ENCODE results near the gene MRPL1.
"Not testable (repeated sequence)": the region's sequence is repeated elsewhere in the genome, so short reads cannot be mapped to it uniquely, and the experiment has no call there.

Gene MRPL1

DNA sequence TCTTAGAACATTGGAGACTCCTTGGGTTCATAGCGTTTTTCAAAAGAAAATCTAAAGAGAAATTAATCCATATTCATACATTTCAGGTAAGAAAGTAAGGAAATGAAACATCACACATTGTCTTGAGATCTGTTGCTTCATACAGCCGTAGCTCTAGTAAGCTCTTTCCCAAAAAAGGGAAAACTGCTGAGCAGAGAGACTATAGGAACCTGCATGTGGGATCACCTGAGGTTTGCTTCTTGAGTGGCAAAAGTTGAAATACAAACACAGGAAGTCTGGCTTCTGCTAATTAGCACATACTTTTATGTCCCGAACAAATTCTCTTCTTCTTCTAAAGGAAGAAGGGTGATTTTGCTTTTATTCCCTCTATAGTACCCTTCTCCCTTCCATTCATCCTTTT lies 57.7 kb downstream of the MRPL1 start:
- DNase-seq, result no peak

- DNase-seq, result no peak
Observed at GRCh38 chr4:77921701-77922100, 59.1 kb downstream of the MRPL1 start.

- no peak for DNase-seq
Observed at GRCh38 chr4:77922158-77923094, 59.8 kb downstream of the MRPL1 start.

DNA sequence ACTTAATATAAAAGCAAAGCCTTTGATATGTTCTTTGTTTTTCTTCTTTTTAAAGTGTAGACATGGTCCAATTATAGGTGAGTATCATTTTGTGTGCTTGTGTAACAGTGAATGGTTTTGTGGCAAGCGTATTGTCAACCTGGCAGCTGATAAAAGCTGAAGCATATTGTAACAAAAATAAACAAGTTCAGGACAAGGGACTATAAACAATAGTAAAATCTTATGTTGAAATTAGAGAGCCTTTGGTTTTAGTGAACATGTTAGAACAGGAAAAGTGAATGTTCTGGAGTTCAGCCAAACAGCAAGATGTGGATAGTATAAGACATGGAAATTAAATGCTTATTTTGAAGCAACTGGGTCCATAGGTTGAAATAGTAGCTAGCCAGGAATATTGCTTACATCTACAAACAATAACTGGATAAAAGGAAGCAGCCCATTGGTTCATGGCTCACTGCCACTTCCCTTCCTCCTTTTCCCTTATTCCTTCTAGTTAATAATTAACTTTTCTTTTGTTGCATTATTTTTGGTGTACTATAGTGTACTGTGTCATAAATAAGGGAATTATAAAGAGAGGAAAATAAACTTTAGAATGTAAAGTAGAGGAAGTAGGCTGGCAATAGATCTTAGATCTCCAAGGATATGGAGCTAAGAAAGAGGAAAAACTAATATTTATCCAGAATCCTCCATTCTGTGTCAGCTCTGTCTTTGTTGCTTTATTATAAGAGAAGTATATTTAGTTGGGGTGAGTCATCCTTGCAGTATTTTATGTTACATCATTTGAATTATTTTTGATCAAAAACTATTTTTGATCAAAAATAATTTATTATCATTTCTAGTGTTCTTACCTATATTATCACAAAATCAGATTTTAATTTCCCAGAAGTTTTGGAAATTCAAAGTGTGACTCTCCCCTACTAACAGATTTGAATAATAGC lies 65.6 kb downstream of the MRPL1 start:
- peak; percentile 45 for DNase-seq

DNA sequence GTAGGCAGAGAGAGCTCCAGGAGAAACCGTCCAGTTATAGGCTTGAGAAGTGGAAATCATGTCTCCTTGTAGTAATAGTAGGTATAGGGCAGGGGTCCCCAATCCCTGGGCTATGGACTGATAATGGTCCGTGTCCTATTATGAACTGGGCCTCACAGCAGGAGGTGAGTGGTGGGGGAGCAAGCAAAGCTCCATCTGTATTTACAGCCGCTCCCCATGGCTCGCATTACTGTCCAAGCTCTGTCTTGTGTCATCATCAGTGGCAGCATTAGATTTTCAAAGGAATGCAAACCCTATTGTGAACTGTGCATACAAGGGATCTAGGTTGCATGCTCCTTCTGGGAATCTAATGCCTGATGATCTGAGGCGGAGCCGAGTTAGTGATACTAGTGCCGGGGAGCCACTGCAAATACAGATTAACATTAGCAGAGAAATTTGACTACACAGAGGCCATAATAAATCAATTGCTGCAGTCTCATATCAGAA lies 67.6 kb downstream of the MRPL1 start:
- DNase-seq, result no peak

- no peak for DNase-seq
Observed at GRCh38 chr4:77930876-77931275, 68.2 kb downstream of the MRPL1 start.

- DNase-seq, result no peak
Observed at GRCh38 chr4:77931452-77932135, 69.0 kb downstream of the MRPL1 start.

DNA sequence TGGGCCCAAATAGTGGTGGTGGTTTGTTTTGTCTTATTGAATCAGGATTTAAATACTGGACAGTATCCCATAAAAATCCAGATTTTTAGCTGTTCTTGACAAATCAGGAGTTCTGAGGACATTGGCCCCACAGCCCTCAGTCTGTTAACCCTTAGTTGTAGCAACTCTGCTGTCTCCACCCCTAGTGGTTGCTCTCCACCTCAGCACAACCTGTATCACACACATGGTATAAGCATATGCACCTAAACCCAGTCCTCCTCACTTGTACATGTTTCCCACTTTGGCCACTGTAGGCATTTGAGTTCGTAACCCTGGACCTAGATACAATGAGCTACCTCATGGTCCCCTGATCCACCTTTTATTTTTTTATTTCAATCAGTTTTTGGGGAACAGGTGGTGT lies 75.9 kb downstream of the MRPL1 start:
- DNase-seq, result no peak

GRCh38 chr4:77945929-77946328 lies 83.3 kb downstream of the MRPL1 start:
- not testable (repeated sequence) for DNase-seq

- DNase-seq, result no peak
Observed at GRCh38 chr4:77950203-77950602, 87.6 kb downstream of the MRPL1 start.

DNA sequence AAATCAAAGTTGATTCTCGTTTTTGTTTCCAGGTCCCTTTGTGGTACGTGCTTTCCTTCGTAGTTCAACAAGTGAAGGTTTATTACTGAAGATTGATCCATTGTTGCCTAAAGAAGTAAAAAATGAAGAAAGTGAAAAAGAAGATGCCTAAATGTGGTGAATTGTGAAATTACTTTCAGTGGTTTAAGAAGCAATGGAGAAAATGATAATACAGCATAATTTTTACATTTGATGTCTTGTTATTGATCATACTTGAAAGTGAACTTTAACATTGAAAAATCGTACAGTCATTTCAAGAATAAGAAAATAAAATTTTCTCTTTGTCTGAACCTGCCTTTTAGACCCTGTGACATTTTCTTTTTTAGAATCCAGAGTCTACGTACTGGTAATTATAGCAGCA lies 89.8 kb downstream of the MRPL1 start:
- no peak for DNase-seq

DNA sequence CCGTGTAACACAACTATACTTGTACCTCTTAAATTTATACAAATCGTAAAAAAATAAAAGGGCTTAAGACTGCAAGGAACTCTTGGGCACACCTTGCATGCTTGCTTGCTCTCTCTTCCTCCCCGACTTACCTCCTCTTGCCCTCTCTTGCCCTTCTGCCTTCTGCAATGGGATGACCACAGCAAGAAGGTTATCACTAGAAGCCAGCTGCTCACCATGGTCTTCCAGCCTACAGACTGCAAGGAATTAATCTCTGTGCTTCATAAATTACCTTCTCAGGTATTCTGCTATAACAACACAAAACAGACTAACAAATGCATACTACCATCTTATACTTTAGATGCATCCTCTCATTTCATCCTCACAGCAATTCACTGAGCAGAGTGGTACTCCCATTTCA lies 92.1 kb downstream of the MRPL1 start:
- DNase-seq, result no peak

- DNase-seq, result no peak
Observed at GRCh38 chr4:77956917-77957316, 94.3 kb downstream of the MRPL1 start.

DNA sequence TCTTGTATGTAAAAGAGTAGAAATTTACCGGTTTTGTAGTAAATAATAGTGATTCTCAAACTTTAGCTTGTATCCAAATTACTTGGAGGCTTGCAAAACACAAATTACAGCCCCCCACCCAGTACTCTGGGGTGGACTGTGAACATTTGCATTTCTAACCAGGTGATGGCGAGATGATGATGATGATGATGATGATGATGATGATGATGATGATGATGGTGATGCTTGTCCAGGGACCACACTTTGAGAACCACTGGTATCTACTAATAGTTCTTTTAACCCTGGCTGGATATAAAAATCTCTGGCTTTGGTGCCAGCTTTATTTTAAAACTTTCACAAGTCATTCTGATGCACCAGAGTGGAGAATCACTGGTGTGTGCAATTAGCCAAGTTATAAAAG lies 96.3 kb downstream of the MRPL1 start:
- DNase-seq, result no peak

GRCh38 chr4:77959566-77960338 lies 97.1 kb downstream of the MRPL1 start:
- peak; percentile 53 for DNase-seq

- DNase-seq, result no peak
Observed at GRCh38 chr4:77960367-77960766, 97.7 kb downstream of the MRPL1 start.

DNA sequence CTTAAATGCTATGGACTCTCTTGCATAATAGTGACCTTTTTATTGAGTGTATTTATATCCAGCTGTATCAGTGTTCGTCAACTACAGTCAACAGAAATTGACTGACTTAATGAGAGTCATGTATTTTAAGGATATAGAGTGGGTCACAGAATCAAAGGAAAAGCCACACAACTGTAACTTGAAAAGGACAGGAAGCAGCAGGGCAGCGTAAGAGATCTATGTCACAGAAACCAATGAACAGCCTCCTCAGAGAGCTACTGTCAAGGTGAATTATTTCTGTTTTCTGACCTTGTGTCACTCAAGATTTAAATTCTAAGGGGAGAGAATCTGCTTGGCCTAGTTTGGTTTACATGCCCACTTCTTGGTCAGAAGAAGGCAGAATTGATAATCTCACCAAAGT lies 100.4 kb downstream of the MRPL1 start:
- no peak for DNase-seq

DNA sequence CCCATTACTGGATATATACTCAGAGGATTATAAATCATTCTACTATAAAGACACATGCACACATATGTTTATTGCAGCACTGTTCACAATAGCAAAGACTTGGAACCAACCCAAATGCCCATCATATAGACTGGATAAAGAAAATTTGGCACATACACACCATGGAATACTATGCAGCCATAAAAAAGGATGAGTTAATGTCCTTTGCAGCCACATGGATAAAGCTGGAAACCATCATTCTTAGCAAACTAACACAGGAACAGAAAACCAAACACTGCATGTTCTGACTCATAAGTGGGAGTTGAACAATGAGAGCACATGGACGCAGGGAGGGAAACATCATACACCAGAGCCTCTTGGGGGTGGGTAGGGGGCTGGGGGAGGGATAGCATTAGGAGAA lies 111.0 kb downstream of the MRPL1 start:
- not testable (repeated sequence) for DNase-seq

DNA sequence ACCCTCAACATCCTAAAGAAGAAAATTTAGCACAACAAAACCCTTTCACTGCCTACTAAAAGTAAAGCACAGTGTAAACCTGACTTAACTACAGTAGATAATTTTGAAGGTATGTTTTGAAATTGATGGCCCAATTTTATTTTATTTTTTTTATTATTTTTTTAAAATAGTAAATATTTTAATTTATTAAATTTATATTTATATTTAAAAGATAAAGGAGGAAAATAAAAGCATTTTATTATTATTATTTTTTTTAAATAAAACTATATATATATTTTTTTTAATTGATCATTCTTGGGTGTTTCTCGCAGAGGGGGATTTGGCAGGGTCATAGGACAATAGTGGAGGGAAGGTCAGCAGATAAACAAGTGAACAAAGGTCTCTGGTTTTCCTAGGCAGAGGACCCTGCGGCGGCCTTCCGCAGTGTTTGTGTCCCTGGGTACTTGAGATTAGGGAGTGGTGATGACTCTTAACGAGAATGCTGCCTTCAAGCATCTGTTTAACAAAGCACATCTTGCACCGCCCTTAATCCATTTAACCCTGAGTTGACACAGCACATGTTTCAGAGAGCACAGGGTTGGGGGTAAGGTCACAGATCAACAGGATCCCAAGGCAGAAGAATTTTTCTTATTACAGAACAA lies 120.4 kb downstream of the MRPL1 start:
- DNase-seq, result not testable (repeated sequence)

- DNase-seq, result not testable (repeated sequence)
Observed at GRCh38 chr4:77983612-77984311, 121.1 kb downstream of the MRPL1 start.

GRCh38 chr4:77989968-77990367 lies 127.3 kb downstream of the MRPL1 start:
- no peak for DNase-seq
